Measurements from ENCODE around the gene ZNF169.
"Not testable (repeated sequence)": the region's sequence is repeated elsewhere in the genome, so short reads cannot be mapped to it uniquely, and the experiment has no call there.

The ZNF169 gene

GRCh38 chr9:94280409-94280989, 21.4 kb downstream of the ZNF169 start:
- TF ChIP-seq GATA3 (IDR thresholded peaks at IDR 0.05; ENCODE audit: low read depth, low read length) (no peak), GATA2 (IDR thresholded peaks at IDR 0.05; ENCODE audit: low read depth, low read length) (no peak)

DNA sequence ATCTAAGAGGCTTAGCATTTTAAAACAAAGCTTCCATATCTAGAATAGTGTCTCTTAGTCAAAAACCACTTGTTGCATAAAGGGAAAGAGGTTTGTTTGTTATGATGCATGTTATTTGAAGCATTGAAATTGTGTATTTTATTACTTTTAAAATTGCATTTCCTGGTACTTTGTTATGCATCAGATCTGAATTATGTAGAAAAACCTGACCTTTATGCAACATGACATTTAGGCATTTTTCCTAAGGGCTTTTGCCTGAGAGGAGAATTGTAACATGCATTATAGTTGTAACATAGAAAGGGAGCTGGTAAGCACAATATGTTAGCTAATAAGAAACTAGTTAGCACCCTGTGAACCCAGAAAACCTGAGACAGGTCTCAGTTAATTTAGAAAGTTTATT, 22.0 kb downstream of the ZNF169 start:
- TF ChIP-seq GATA3 (IDR thresholded peaks at IDR 0.05; ENCODE audit: low read depth, low read length) (no peak), GATA2 (IDR thresholded peaks at IDR 0.05; ENCODE audit: low read depth, low read length) (no peak)

- TF ChIP-seq GATA3 (IDR thresholded peaks at IDR 0.05; ENCODE audit: low read depth, low read length), result no peak
- TF ChIP-seq GATA2 (IDR thresholded peaks at IDR 0.05; ENCODE audit: low read depth, low read length), result no peak
Observed at GRCh38 chr9:94286116-94286515, 27.0 kb downstream of the ZNF169 start.

GRCh38 chr9:94287877-94288513, 28.9 kb downstream of the ZNF169 start:
- no peak for TF ChIP-seq GATA3 (IDR thresholded peaks at IDR 0.05; ENCODE audit: low read depth, low read length)
- TF ChIP-seq GATA2 (IDR thresholded peaks at IDR 0.05; ENCODE audit: low read depth, low read length), result no peak

DNA sequence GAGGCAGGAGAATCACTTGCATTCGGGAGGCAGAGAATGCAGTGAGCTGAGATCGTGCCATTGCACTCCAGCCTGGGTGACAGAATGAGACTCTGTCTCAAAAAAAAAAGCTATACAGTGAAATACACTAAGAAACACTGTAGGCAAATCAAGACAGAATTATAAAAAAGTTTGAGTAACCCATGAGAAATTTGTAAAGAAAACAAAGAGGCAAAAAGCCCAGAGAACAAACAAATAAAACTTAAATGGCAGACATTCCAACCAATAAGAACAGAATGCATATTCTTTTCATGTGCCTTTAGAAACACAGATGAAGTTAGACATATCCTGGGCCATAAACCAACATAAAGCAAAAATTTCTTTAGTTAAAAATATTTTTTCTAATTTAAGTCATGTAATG, 30.6 kb downstream of the ZNF169 start:
- TF ChIP-seq GATA2 (IDR thresholded peaks at IDR 0.05; ENCODE audit: low read depth, low read length) (no peak), GATA3 (IDR thresholded peaks at IDR 0.05; ENCODE audit: low read depth, low read length) (no peak)

- TF ChIP-seq GATA3 (IDR thresholded peaks at IDR 0.05; ENCODE audit: low read depth, low read length) (no peak), GATA2 (IDR thresholded peaks at IDR 0.05; ENCODE audit: low read depth, low read length) (no peak)
Observed at GRCh38 chr9:94298949-94299599, 40.0 kb downstream of the ZNF169 start.

DNA sequence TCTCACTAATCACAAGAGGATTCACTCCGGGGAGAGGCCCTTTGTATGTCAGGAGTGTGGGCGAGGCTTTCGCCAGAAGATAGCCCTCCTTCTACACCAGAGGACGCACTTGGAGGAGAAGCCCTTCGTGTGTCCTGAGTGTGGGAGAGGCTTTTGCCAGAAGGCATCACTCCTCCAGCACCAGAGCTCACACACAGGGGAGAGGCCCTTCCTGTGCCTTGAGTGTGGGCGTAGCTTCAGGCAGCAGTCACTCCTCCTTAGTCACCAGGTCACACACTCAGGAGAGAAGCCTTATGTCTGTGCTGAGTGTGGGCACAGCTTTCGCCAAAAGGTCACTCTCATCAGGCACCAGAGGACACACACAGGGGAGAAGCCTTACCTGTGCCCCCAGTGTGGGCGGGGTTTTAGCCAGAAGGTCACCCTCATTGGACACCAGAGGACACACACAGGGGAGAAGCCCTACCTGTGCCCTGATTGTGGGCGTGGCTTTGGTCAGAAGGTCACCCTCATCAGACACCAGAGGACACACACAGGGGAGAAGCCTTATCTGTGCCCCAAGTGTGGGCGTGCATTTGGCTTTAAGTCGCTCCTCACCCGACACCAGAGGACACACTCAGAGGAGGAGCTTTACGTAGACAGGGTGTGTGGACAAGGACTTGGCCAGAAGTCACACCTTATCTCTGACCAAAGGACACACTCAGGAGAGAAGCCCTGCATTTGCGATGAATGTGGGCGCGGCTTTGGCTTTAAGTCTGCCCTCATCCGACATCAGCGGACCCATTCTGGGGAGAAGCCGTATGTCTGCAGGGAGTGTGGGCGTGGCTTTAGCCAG, 41.6 kb downstream of the ZNF169 start:
- TF ChIP-seq GATA3 (IDR thresholded peaks at IDR 0.05; ENCODE audit: low read depth, low read length) (no peak), GATA2 (IDR thresholded peaks at IDR 0.05; ENCODE audit: low read depth, low read length) (no peak)

DNA sequence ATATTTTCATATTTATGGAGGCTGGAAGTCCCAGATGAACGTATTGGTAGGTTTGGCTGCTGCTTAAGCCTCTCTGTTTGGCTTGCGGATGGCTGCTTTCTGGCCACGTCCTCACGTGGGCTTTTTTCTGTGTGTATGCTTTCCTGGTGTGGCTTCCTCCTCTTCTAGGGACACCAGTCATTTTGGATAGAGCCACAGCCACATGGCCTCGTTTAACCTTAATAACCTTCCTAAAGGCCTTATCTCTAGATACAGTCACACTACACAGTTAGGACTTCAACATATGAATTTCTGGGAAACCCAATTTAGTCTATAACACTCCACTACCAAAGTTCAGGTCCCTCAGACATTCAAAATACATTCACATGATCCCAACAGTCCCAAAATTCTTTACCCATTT, 42.5 kb downstream of the ZNF169 start:
- TF ChIP-seq GATA3 (IDR thresholded peaks at IDR 0.05; ENCODE audit: low read depth, low read length), result no peak
- TF ChIP-seq GATA2 (IDR thresholded peaks at IDR 0.05; ENCODE audit: low read depth, low read length), result no peak

GRCh38 chr9:94302426-94302825, 43.3 kb downstream of the ZNF169 start:
- TF ChIP-seq GATA3 (IDR thresholded peaks at IDR 0.05; ENCODE audit: low read depth, low read length) (no peak), GATA2 (IDR thresholded peaks at IDR 0.05; ENCODE audit: low read depth, low read length) (no peak)

DNA sequence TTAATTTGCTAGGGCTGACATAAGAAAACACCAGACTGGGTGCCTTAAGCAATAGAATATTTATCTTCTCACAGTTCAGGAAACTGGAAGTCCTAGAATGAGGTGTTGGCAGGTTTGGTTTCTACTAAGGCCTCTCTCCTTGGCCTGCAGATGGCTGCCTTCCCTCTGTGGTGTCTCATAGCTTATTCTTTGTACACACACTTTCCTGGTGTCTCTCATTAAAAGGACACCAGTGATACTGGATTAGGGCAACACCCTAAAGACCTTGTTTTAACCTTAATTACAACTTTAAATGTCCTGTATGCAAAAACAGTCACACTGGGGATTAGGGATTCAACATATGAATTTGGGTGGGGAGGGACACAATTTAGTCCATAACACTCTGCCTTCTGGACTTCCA, 44.2 kb downstream of the ZNF169 start:
- no peak for TF ChIP-seq GATA2 (IDR thresholded peaks at IDR 0.05; ENCODE audit: low read depth, low read length)
- no peak for TF ChIP-seq GATA3 (IDR thresholded peaks at IDR 0.05; ENCODE audit: low read depth, low read length)

GRCh38 chr9:94328544-94328943, 69.4 kb downstream of the ZNF169 start, which contains the start of gene NUTM2F:
TSS of gene NUTM2F (minus strand) at chr9:94328644. CDS start at chr9:94328623, 21 bp downstream.
- not testable (repeated sequence) for TF ChIP-seq GATA2, GATA3 (IDR thresholded peaks at IDR 0.05; ENCODE audit: low read depth, low read length)

All from SH-SY5Y (cell line).